HFF-Myc (cell line): ENCODE data around the gene C6orf132.

Source experiments
- DNase-seq: peaks from one replicate; pipeline ENCODE4 v3.0.0-alpha.2; 2011; ENCODE audit warnings: low read depth; ENCODE audit errors: extremely low read depth
- H3K4me3 ChIP-seq: replicated peaks from 2 replicates; pipeline ENCODE4 v1.5.1; 2011; ENCODE audit warnings: low read depth, mild to moderate bottlenecking, control low read depth, low read length
- CTCF ChIP-seq: IDR thresholded peaks from 2 replicates; pipeline ENCODE4 v1.5.1; 2012; ENCODE audit warnings: mild to moderate bottlenecking, low read depth, low read length, control low read depth; ENCODE audit errors: missing control alignments

The C6orf132 gene

GRCh38 chr6:42162384-42162783 lies 20.0 kb upstream of the C6orf132 start:
- no peak for DNase-seq
- no peak for TF ChIP-seq CTCF
- H3K4me3 ChIP-seq = no peak overlapping the region

- no peak for DNase-seq
- TF ChIP-seq CTCF = no peak
- H3K4me3 ChIP-seq = no peak overlapping the region
Measured at GRCh38 chr6:42159431-42160024, 17.1 kb upstream of the C6orf132 start.

- TF ChIP-seq CTCF = no peak
- DNase-seq = no peak
Measured at GRCh38 chr6:42158631-42159030, 16.2 kb upstream of the C6orf132 start.

GRCh38 chr6:42158011-42158410 lies 15.6 kb upstream of the C6orf132 start:
- no peak overlapping the region for H3K4me3 ChIP-seq
- no peak for TF ChIP-seq CTCF
- peak; percentile 54 for DNase-seq

More at GRCh38 chr6:42158631-42159030, 16.2 kb upstream of the C6orf132 start:
- no peak overlapping the region for H3K4me3 ChIP-seq

- no peak for TF ChIP-seq CTCF
- DNase-seq = no peak
- no peak overlapping the region for H3K4me3 ChIP-seq
Measured at GRCh38 chr6:42156638-42157037, 14.2 kb upstream of the C6orf132 start.

- no peak for DNase-seq
- TF ChIP-seq CTCF = no peak
- no peak overlapping the region for H3K4me3 ChIP-seq
Measured at GRCh38 chr6:42155293-42155692, 12.9 kb upstream of the C6orf132 start.
